Stimulated activated CD4-positive, alpha-beta T cell treated with anti-CD3 and anti-CD28 coated beads, Interleukin-12 subunit alpha, Interleukin-12 subunit beta, amount 100 ng/mL, for 4 hours (primary cell): ENCODE measurements around the gene SHISAL1.

Experiments used
- DNase-seq: peaks from one replicate; pipeline ENCODE4 v3.0.0-alpha.2; 2020

Gene SHISAL1

GRCh38 chr22:44276041-44276440 is 36.7 kb downstream of the SHISAL1 start:
- no peak for DNase-seq

GRCh38 chr22:44275631-44275995 is 37.1 kb downstream of the SHISAL1 start:
- no peak for DNase-seq

- DNase-seq, result no peak
Observed at GRCh38 chr22:44274918-44275630, 37.7 kb downstream of the SHISAL1 start.

GRCh38 chr22:44273175-44273574 is 39.6 kb downstream of the SHISAL1 start:
- no peak for DNase-seq

- no peak for DNase-seq
Observed at GRCh38 chr22:44272401-44272771, 40.4 kb downstream of the SHISAL1 start.

- no peak for DNase-seq
Observed at GRCh38 chr22:44271732-44272400, 40.9 kb downstream of the SHISAL1 start.

- no peak for DNase-seq
Observed at GRCh38 chr22:44271010-44271500, 41.7 kb downstream of the SHISAL1 start.

- no peak for DNase-seq
Observed at GRCh38 chr22:44270556-44270880, 42.2 kb downstream of the SHISAL1 start.

- no peak for DNase-seq
Observed at GRCh38 chr22:44269757-44270555, 42.8 kb downstream of the SHISAL1 start.

- DNase-seq, result no peak
Observed at GRCh38 chr22:44269117-44269498, 43.6 kb downstream of the SHISAL1 start.

GRCh38 chr22:44268431-44269116 is 44.2 kb downstream of the SHISAL1 start:
- no peak for DNase-seq

- no peak for DNase-seq
Observed at GRCh38 chr22:44267856-44268255, 44.9 kb downstream of the SHISAL1 start.

- no peak for DNase-seq
Observed at GRCh38 chr22:44266796-44267760, 45.7 kb downstream of the SHISAL1 start.

GRCh38 chr22:44263547-44263946 is 49.2 kb downstream of the SHISAL1 start:
- no peak for DNase-seq

- no peak for DNase-seq
Observed at GRCh38 chr22:44261861-44262595, 50.7 kb downstream of the SHISAL1 start.

- no peak for DNase-seq
Observed at GRCh38 chr22:44261164-44261860, 51.4 kb downstream of the SHISAL1 start.

GRCh38 chr22:44260216-44261035 is 52.3 kb downstream of the SHISAL1 start:
- no peak for DNase-seq

GRCh38 chr22:44259366-44260215 is 53.2 kb downstream of the SHISAL1 start:
- no peak for DNase-seq
